Nephron (organoid): Measurements from ENCODE around the gene C3orf18.

Source experiments
- H3K27ac Mint-ChIP-seq, 3 experiments: 2 replicates each; pipeline ENCODE4 v1.8.0; 2020; ENCODE audit warnings: mixed read lengths in 3 of 3, mild to moderate bottlenecking in 2 of 3, moderate library complexity in 1 of 3
- H3K27me3 Mint-ChIP-seq: 2 replicates; pipeline ENCODE4 v1.8.0; 2021; ENCODE audit warnings: low read depth, mild to moderate bottlenecking, moderate library complexity, mixed read lengths
- H3K36me3 Mint-ChIP-seq: 2 replicates; pipeline ENCODE4 v1.8.0; 2020; ENCODE audit warnings: low read depth, mixed read lengths
- H3K4me1 Mint-ChIP-seq: 2 replicates; pipeline ENCODE4 v1.8.0; 2020; ENCODE audit warnings: mixed read lengths
- H3K4me3 Mint-ChIP-seq, 3 experiments: 2 replicates each; pipeline ENCODE4 v1.8.0; 2020; ENCODE audit warnings: mild to moderate bottlenecking in 3 of 3, mixed read lengths in 3 of 3, moderate library complexity in 2 of 3
- H3K9me3 Mint-ChIP-seq: 2 replicates; pipeline ENCODE4 v1.8.0; 2020; ENCODE audit warnings: mixed read lengths
- CTCF ChIP-seq, 3 experiments: fragments of 200-600 bp; sonication (generic); IDR thresholded peaks; one replicate each; pipeline ENCODE4 v1.5.0; 2021; ENCODE audit warnings: antibody characterized with exemption in 3 of 3; ENCODE audit not compliant: unreplicated experiment in 3 of 3

C3orf18 gene

GRCh38 chr3:50537421-50538129, 30.0 kb downstream of the C3orf18 start:
- peaks cover 19% of the 10 kb centered on the region for H3K4me1 Mint-ChIP-seq
- no peak overlapping the region for H3K4me3 Mint-ChIP-seq
- no peaks in the 10 kb centered on the region for H3K36me3 Mint-ChIP-seq
- H3K27me3 Mint-ChIP-seq = peaks cover 8% of the 10 kb centered on the region
- H3K9me3 Mint-ChIP-seq = no peaks in the 10 kb centered on the region
- no peak for TF ChIP-seq CTCF (IDR thresholded peaks at IDR 0.05; ENCODE audit: unreplicated experiment in 3 of 3)
- H3K27ac Mint-ChIP-seq = no peak overlapping the region

- no peak for TF ChIP-seq CTCF (IDR thresholded peaks at IDR 0.05; ENCODE audit: unreplicated experiment in 3 of 3)
- peaks cover 12% of the 10 kb centered on the region for H3K27me3 Mint-ChIP-seq
- H3K36me3 Mint-ChIP-seq = no peaks in the 10 kb centered on the region
- H3K9me3 Mint-ChIP-seq = no peaks in the 10 kb centered on the region
- peaks cover 28% of the 10 kb centered on the region for H3K4me1 Mint-ChIP-seq
- no peak overlapping the region for H3K4me3 Mint-ChIP-seq
- no peak overlapping the region for H3K27ac Mint-ChIP-seq
Measured at GRCh38 chr3:50536471-50537180, 30.9 kb downstream of the C3orf18 start.

GRCh38 chr3:50534681-50535330, 32.7 kb downstream of the C3orf18 start:
- peaks cover 9% of the 10 kb centered on the region for H3K27me3 Mint-ChIP-seq
- H3K4me3 Mint-ChIP-seq = no peak overlapping the region
- peaks cover 33% of the 10 kb centered on the region for H3K4me1 Mint-ChIP-seq
- TF ChIP-seq CTCF (IDR thresholded peaks at IDR 0.05; ENCODE audit: unreplicated experiment in 3 of 3) = no peak
- no peaks in the 10 kb centered on the region for H3K36me3 Mint-ChIP-seq
- no peak overlapping the region for H3K27ac Mint-ChIP-seq
- H3K9me3 Mint-ChIP-seq = no peaks in the 10 kb centered on the region

- no peak for TF ChIP-seq CTCF (IDR thresholded peaks at IDR 0.05; ENCODE audit: unreplicated experiment in 3 of 3)
Measured at GRCh38 chr3:50533807-50534461, 33.6 kb downstream of the C3orf18 start.

GRCh38 chr3:50533316-50533715, 34.2 kb downstream of the C3orf18 start:
- peaks cover 16% of the 10 kb centered on the region for H3K27me3 Mint-ChIP-seq
- H3K36me3 Mint-ChIP-seq = no peaks in the 10 kb centered on the region
- no peaks in the 10 kb centered on the region for H3K9me3 Mint-ChIP-seq
- H3K27ac Mint-ChIP-seq = no peak overlapping the region
- H3K4me1 Mint-ChIP-seq = peaks cover 28% of the 10 kb centered on the region
- H3K4me3 Mint-ChIP-seq = no peak overlapping the region
- no peak for TF ChIP-seq CTCF (IDR thresholded peaks at IDR 0.05; ENCODE audit: unreplicated experiment in 3 of 3)

More at GRCh38 chr3:50533807-50534461, 33.6 kb downstream of the C3orf18 start:
- no peak overlapping the region for H3K27ac Mint-ChIP-seq
- H3K27me3 Mint-ChIP-seq = peaks cover 12% of the 10 kb centered on the region
- H3K36me3 Mint-ChIP-seq = no peaks in the 10 kb centered on the region
- no peak overlapping the region for H3K4me3 Mint-ChIP-seq
- H3K9me3 Mint-ChIP-seq = no peaks in the 10 kb centered on the region
- peaks cover 34% of the 10 kb centered on the region for H3K4me1 Mint-ChIP-seq
